Transverse colon (tissue), 4 donors: ENCODE results near the gene FXYD7.

ENCODE experiments used
- EP300 ChIP-seq: sonication (generic); formaldehyde crosslinking; IDR thresholded peaks from one replicate; pipeline ENCODE4 v1.6.1; 2017; ENCODE audit warnings: antibody characterized with exemption, low read depth
- POLR2A ChIP-seq: fragments of 450-650 bp; IDR thresholded peaks from one replicate; pipeline ENCODE4 v1.6.1; 2016; ENCODE audit warnings: antibody characterized with exemption, mild to moderate bottlenecking, moderate library complexity
- POLR2AphosphoS5 ChIP-seq, 3 donors: sonication (generic); formaldehyde crosslinking; IDR thresholded peaks; one replicate each; pipeline ENCODE4 v1.6.1; 2016; ENCODE audit warnings: antibody characterized with exemption in 3 of 3
- TF ChIP-seq, protein P1 (sequence below), 5 experiments: fragments of 200-600 bp in 3 of 5; fragments of 450-650 bp in 2 of 5; sonication (generic) in 3 of 5; IDR thresholded peaks; 1 replicate in 2 of 5; 2 replicates in 3 of 5; pipeline ENCODE4 v1.5.1; 2016 to 2017; ENCODE audit warnings: antibody characterized with exemption in 5 of 5, inconsistent platforms in 3 of 5, mild to moderate bottlenecking in 2 of 5, moderate library complexity in 1 of 5

DNA sequence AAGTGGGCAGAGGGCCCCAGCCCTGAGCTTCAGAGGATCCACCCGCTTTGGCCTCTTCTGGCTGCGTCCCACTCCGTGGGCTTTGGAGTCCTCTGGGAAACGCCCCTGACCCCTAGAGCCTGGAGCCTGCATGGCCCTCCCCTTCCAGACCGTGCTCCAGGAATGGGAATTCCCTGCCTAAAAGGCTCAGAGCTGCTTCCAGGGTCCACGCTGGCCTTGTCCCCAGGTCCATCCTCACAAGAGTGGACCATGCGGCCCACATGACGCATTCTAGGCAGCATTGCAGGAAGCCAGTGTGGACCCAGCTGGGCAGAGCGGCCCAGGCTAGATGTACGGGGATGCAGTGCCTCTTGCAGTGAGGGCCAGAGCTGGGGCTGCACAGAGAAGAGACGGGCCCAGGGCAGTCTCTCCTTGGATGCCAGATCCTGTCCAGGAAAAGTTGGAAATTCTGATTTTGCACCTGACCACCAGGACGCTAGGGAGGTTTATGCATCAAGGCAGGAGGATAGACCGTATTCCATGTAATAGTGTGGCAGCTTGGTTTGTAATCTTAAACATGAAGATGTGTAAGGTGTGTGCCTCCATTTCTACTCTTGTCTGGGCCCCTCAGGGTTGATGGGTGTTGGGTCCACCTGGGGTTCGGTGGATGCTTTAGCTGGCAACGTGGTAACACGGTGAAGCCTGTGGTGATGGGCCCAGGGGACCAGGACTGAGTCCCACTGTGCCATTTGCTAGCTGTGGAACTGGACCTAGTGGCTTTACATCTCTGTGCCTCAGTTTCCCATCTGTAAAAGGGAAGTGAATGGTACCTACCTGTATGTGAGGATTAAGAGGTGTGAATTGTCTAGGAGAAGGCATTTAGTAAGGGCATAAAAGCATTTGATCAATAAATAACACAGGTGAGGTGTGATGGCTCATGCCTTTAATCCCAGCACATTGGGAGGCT is 42.2 kb upstream of the FXYD7 start:
- TF ChIP-seq POLR2A: no peak
- TF ChIP-seq, protein P1, sequence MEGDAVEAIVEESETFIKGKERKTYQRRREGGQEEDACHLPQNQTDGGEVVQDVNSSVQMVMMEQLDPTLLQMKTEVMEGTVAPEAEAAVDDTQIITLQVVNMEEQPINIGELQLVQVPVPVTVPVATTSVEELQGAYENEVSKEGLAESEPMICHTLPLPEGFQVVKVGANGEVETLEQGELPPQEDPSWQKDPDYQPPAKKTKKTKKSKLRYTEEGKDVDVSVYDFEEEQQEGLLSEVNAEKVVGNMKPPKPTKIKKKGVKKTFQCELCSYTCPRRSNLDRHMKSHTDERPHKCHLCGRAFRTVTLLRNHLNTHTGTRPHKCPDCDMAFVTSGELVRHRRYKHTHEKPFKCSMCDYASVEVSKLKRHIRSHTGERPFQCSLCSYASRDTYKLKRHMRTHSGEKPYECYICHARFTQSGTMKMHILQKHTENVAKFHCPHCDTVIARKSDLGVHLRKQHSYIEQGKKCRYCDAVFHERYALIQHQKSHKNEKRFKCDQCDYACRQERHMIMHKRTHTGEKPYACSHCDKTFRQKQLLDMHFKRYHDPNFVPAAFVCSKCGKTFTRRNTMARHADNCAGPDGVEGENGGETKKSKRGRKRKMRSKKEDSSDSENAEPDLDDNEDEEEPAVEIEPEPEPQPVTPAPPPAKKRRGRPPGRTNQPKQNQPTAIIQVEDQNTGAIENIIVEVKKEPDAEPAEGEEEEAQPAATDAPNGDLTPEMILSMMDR (IDR thresholded peaks at IDR 0.05): no peak
- TF ChIP-seq EP300: no peak
- TF ChIP-seq POLR2AphosphoS5 (IDR thresholded peaks at IDR 0.05): no peak
